Hematopoietic multipotent progenitor cell treated with erythropoietin and hydrocortisone succinate and interleukin-3 and kit ligand, for 6 days (in vitro differentiated cells): ENCODE data around the gene CLCN5.

Source experiments
- DNase-seq: peaks from one replicate; pipeline ENCODE4 v3.0.0-alpha.2; 2015

The CLCN5 gene

DNA sequence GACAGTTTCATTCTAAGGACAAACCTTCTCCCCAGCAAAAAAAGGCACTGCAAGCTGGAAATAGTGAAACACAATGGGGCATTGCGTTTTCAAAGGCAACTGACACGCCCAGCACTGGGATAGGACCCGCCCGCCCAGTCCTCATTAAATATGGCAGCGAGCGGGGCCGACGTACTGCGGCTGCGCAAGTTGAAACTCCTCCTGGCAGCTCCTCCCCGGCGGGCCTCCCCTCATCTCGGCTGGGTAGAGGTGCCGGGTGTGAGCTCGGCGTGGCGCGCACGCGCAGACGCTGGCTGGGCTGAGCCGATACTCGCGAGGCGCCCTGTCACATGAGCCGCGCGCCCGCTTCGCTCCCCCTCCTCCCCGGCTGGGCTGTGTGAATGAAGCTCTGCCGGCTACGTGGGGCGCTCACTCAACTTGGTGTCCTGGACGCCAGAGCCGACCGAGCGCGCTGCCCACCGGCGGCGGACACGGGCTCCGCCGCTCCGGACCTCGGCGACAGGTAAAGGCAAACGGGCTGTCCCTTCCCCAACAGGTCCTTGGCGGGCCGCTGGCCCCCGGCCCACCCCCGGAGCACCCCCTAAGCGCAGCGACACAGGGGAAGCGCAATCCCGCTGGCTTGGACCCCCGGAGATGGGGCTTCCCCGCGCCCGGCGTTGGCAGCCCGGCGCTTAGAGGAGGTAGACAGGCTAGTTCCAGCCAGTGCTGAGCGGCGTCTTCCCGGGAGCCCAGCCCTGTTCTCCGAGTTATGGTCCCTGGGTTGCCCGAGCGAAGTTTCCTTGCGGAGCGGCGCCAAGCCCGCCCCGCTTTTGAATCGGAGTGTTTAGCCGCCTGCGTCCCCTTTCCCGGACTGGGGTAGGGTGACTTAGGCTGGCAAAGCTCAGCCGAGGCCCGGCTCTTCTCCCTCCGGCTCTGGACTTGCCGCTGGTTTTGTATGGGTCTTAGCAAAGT lies at the start of gene CLCN5:
CLCN5 (plus strand) TSS at position 306 of the 951 bp plus-strand sequence. CDS start 2,703 bp downstream, outside the sequence.
- peak; percentile 93 for DNase-seq

GRCh38 chrX:49876750-49877149 lies 45.6 kb upstream of the CLCN5 start:
- peak; percentile 54 for DNase-seq

- no peak for DNase-seq
Observed at GRCh38 chrX:49877397-49878101, 44.8 kb upstream of the CLCN5 start.

DNA sequence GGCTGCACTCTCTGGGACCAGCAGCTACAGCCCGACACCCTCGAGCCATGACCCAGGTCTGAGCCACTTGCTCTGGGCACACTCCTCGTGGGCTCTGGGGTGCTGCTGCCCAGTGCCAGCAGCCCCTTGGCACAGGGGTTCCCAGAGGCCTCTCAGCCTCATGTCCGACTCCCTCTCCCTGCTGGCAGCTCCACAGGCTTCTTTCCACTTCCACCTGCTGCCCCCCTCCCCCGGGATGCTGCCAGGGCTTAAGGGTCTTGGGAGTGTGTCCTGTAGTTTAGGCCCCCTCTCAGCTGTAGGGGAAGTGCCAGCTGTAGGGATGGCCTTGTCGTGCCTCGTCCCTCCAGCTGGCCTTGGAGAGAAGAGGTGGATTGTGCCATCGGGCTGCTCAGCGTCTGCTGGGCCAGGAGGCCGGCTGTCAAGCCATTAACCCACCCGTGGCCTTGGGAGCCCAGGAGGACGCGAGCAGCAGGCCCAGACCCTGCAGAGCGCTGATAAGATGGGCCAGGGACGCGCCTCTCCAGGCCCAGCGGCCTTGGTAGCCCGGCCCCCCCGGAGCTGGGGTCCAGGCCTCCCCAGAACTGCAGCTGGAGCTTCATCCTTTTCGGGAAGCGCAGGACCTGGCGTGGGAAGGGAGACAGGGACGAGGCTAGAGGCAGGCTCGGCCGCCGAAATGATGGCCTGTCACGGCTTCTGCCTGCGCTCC lies 44.1 kb upstream of the CLCN5 start:
- DNase-seq: peak; percentile 12

DNA sequence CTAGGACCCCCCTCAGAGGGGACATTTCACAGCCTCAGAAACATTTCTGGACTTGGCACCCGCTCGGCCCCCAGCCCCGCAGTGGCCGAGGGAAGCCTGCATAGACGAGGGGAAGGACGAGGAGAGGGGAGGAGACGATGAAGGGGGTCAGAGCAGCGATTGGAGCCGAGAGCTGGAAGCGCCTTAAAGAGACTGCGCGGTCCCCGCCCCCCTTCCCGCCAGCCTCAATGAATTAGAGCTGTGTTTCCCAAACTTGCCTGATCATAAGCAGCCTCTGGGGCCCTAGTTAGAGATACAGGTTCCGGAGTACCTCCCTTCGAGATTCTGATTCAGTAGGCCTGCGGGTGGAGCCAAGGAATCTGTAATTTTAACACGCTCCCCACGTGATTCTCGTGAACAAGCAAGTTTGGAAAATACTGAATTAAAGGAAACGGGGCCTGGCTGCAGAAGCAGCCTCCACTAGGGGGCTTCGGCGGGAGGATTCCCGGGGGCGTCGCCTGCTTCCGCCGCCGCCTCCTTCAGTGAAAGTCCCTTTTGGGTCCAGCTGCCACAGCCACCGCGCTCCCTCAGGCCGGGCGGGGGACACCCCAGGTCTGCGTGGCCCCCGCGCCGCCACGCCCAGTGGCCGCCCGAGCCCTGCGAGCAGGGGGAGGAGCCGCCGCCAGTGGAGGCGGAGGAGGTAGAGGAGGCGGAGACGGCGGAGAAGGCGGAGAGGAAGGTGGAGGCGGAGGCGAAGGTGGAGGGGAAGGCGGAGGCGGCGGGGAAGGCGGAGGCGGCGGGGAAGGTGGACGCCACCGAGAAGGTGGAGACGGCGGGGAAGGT lies 43.4 kb upstream of the CLCN5 start, which contains the start of gene USP27X:
USP27X (plus strand) TSS at position 651 of the 822 bp plus-strand sequence. CDS start 824 bp downstream, outside the sequence.
- DNase-seq: peak; percentile 84

- DNase-seq: no peak
Observed at GRCh38 chrX:49879656-49880277, 42.6 kb upstream of the CLCN5 start.

GRCh38 chrX:49880668-49881067 lies 41.7 kb upstream of the CLCN5 start:
- no peak for DNase-seq

GRCh38 chrX:49884290-49884862 lies 38.0 kb upstream of the CLCN5 start:
- DNase-seq: peak; percentile 82

DNA sequence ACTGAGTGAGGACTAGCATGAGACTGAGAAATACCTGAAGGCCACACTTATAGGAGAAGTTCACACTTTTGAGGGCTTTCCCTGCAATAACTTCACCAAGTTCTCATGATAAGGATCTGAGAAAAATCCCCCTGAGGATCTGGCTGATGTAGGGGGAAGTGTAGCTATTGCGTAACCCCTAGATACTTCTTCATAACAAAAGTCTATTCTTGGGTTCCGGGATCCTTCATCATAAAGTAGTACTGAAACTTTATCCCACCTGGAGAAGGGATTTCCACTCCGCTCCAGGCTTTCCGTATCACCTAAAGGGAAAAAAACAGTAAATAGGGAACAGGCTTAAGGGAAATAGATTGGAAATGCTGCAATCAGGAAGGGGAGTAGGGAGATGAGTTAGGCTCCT lies 29.9 kb upstream of the CLCN5 start:
- peak; percentile 9 for DNase-seq

- DNase-seq: no peak
Observed at GRCh38 chrX:49896951-49897350, 25.4 kb upstream of the CLCN5 start.

- DNase-seq: no peak
Observed at GRCh38 chrX:49901048-49901447, 21.3 kb upstream of the CLCN5 start.

DNA sequence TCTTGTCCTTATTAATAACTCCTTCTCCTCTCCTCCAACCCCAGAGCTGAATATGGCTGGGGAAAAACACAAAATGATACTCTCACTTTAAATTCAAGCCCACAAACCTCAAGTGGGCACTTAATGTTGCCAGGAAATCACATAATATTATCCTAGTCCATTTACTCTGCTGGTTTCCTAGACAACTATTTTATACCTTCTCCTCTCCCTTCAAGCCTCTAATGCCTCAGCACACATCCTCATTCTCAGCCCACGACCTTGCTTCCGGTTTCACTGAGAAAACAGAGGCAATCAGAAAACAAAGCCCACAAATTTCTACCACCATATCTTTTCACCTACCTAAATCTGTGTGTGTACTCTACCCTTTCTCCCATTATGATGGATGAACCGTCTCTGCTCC lies 12.1 kb upstream of the CLCN5 start:
- no peak for DNase-seq

GRCh38 chrX:49912086-49912485 lies 10.3 kb upstream of the CLCN5 start:
- DNase-seq: no peak

- no peak for DNase-seq
Observed at GRCh38 chrX:49912861-49913260, 9.5 kb upstream of the CLCN5 start.

DNA sequence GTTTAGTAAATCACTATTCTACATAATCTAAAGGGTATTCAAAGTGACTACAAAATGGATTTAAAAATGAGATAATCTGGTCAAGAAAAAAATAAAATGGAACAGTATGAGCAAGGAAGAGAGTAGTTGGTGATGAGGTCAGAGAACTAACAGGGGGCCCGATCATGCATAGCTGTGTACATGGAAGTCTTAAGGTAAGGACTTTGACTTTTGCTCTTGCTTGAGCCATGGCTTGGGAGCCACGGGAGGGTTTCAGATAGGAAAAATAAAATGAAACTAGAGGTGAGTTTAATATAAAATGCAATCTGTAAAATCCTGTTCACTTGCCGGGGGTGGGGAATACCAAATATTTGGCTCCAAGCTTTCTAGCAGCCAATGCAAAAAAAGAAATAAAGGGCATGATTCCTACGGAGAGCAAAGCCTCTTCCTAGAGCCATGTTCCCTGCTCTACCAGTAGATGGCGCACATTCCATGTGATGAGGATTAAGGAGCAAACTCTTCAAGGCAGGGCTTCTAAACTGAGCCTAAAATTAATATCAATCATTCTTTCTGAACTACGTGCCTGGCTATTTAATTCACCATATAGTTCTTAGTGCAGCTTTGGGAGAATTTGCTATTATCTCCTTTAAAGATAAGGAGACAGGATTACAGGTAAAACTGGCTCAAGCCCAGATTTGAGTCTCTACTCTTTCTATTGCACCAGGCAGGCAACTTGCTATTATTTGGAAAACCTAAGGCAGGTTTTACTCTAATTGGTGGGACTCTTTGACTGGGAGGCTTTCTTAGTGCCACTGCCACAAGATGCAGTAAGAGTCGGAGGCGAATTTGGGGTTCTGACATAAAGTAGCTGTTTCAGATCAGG lies 6.8 kb upstream of the CLCN5 start:
- peak; percentile 76 for DNase-seq

- peak; percentile 40 for DNase-seq
Observed at GRCh38 chrX:49919617-49920016, 2.8 kb upstream of the CLCN5 start.

GRCh38 chrX:49921109-49921508 lies 1.3 kb upstream of the CLCN5 start:
- DNase-seq: peak; percentile 49

GRCh38 chrX:49925176-49925575 lies 2.8 kb downstream of the CLCN5 start:
- DNase-seq: peak; percentile 70

GRCh38 chrX:49930039-49930438 lies 7.6 kb downstream of the CLCN5 start:
- DNase-seq: no peak

DNA sequence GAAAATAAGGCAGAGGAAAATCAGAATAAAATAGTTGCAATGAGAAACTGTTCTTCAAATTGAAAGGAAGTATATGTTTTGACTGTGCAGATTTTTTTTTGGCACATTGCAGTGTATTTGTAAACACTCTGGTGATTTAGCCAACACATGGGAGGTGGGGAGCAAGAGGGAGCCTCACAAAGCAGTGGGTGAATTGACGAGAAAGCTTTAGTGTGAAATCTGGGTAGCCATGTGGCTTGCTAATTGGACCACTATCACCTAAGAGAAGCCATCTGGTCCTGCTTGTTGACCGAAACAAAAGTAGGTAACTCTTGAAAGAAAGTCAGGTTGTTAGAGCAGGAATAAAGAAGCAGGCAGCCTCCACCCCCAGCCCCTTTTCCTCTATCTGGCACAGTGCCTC lies 10.4 kb downstream of the CLCN5 start:
- DNase-seq: no peak
